K562 (cell line): ENCODE results near the gene UBE2QL1.

Source experiments
- BCL6 ChIP-seq: fragments of 250-450 bp; sonication (Bioruptor Pico); IDR thresholded peaks from 2 replicates; pipeline ENCODE4 v1.4.0; 2020
- BCOR ChIP-seq: fragments of 450-650 bp; IDR thresholded peaks from 2 replicates; pipeline ENCODE4 v1.6.1; 2016
- ETS2 ChIP-seq: IDR thresholded peaks from 2 replicates; pipeline ENCODE4 v1.6.1; 2016; ENCODE audit warnings: borderline replicate concordance, missing genetic modification characterization, mild to moderate bottlenecking, moderate library complexity, missing compliant biosample characterization; ENCODE audit not compliant: poor library complexity, severe bottlenecking
- NR3C1 ChIP-seq: sonication (generic); formaldehyde crosslinking; IDR thresholded peaks from 2 replicates; pipeline ENCODE4 v1.8.1; 2022; ENCODE audit warnings: missing genetic modification reagents
- POLR2A ChIP-seq: fragments of 450-650 bp; conservative IDR thresholded peaks from 2 replicates; pipeline ENCODE4 v1.6.1; 2016
- POLR2AphosphoS5 ChIP-seq: IDR thresholded peaks from 2 replicates; pipeline ENCODE4 v1.6.1; 2011; ENCODE audit warnings: mild to moderate bottlenecking, low read depth, low read length, moderate library complexity; ENCODE audit not compliant: control insufficient read depth, insufficient read depth
- ZKSCAN1 ChIP-seq: fragments of 150-350 bp; IDR thresholded peaks from 2 replicates; pipeline ENCODE4 v1.6.1; 2016; ENCODE audit warnings: low read depth, low read length
- TF ChIP-seq, protein P1 (sequence below): IDR thresholded peaks from 3 replicates; pipeline ENCODE4 v1.6.1; 2011; ENCODE audit warnings: borderline replicate concordance, mild to moderate bottlenecking, moderate library complexity; ENCODE audit not compliant: insufficient read length; ENCODE audit errors: extremely low read depth
- TF ChIP-seq, protein P2 (sequence below): fragments of 250-450 bp; sonication (Bioruptor Pico); IDR thresholded peaks from 2 replicates; pipeline ENCODE4 v1.5.0; 2021; ENCODE audit warnings: mild to moderate bottlenecking, borderline replicate concordance
- TF ChIP-seq, protein P3 (sequence below), 2 experiments: IDR thresholded peaks; 2 replicates each; pipeline ENCODE4 v1.6.1; 2011; ENCODE audit warnings: borderline replicate concordance in 1 of 2, control low read depth in 1 of 2, low read depth in 1 of 2, low read length in 1 of 2, mild to moderate bottlenecking in 1 of 2, mixed read lengths in 1 of 2, moderate library complexity in 1 of 2; ENCODE audit not compliant: insufficient read depth in 1 of 2, insufficient read length in 1 of 2, poor library complexity in 1 of 2, severe bottlenecking in 1 of 2; ENCODE audit errors: extremely low read depth in 1 of 2

DNA sequence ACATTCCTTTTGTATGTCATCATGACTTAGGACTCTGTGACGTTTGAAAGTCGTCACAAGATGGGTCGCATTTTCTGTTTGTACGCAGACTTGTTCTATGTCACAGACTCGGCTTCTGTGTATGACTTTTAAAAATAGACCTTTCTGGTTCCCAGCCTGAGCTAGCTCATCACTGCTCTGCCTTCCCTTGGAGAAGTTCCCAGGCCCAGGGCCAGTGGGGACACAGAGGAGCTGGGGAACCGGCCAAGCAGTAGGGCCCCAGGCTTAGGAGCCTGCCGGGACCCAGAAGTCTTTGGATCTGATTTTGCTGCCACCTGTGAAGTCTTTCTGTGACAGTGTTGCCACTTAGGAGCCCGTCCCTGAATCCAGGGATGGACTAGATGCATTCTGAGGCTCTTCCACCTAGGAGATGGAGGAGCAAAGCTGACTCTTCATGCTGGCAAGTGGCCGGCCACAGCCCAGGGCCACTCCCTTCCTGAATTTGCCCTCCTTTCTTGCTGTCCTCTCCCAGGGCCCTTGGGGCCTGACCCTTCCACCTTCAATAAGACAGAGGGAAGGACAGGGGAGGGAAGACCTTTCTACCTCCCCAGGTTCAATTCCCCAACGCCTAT, 18.1 kb upstream of the UBE2QL1 start:
- TF ChIP-seq, protein P1, sequence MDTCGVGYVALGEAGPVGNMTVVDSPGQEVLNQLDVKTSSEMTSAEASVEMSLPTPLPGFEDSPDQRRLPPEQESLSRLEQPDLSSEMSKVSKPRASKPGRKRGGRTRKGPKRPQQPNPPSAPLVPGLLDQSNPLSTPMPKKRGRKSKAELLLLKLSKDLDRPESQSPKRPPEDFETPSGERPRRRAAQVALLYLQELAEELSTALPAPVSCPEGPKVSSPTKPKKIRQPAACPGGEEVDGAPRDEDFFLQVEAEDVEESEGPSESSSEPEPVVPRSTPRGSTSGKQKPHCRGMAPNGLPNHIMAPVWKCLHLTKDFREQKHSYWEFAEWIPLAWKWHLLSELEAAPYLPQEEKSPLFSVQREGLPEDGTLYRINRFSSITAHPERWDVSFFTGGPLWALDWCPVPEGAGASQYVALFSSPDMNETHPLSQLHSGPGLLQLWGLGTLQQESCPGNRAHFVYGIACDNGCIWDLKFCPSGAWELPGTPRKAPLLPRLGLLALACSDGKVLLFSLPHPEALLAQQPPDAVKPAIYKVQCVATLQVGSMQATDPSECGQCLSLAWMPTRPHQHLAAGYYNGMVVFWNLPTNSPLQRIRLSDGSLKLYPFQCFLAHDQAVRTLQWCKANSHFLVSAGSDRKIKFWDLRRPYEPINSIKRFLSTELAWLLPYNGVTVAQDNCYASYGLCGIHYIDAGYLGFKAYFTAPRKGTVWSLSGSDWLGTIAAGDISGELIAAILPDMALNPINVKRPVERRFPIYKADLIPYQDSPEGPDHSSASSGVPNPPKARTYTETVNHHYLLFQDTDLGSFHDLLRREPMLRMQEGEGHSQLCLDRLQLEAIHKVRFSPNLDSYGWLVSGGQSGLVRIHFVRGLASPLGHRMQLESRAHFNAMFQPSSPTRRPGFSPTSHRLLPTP, result no peak
- no peak for TF ChIP-seq NR3C1 (CRISPR knock-in tag)
- TF ChIP-seq BCOR, result no peak
- no peak for TF ChIP-seq POLR2A
- TF ChIP-seq, protein P2, sequence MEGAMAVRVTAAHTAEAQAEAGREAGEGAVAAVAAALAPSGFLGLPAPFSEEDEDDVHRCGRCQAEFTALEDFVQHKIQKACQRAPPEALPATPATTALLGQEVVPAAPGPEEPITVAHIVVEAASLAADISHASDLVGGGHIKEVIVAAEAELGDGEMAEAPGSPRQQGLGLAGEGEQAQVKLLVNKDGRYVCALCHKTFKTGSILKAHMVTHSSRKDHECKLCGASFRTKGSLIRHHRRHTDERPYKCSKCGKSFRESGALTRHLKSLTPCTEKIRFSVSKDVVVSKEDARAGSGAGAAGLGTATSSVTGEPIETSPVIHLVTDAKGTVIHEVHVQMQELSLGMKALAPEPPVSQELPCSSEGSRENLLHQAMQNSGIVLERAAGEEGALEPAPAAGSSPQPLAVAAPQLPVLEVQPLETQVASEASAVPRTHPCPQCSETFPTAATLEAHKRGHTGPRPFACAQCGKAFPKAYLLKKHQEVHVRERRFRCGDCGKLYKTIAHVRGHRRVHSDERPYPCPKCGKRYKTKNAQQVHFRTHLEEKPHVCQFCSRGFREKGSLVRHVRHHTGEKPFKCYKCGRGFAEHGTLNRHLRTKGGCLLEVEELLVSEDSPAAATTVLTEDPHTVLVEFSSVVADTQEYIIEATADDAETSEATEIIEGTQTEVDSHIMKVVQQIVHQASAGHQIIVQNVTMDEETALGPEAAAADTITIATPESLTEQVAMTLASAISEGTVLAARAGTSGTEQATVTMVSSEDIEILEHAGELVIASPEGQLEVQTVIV (CRISPR knock-in tag), result no peak
- no peak for TF ChIP-seq POLR2AphosphoS5
- TF ChIP-seq ZKSCAN1, result no peak
- no peak for TF ChIP-seq BCL6
- TF ChIP-seq, protein P3, sequence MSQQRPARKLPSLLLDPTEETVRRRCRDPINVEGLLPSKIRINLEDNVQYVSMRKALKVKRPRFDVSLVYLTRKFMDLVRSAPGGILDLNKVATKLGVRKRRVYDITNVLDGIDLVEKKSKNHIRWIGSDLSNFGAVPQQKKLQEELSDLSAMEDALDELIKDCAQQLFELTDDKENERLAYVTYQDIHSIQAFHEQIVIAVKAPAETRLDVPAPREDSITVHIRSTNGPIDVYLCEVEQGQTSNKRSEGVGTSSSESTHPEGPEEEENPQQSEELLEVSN (IDR thresholded peaks at IDR 0.05; ENCODE audit: borderline replicate concordance in 1 of 2, extremely low read depth in 1 of 2, insufficient read depth in 1 of 2, insufficient read length in 1 of 2, low read depth in 1 of 2, low read length in 1 of 2, poor library complexity in 1 of 2, severe bottlenecking in 1 of 2), result no peak
- no peak for TF ChIP-seq ETS2 (tag)
